Body of pancreas (tissue), 4 donors: ENCODE results near the gene ACOD1.

Experiments used
- POLR2A ChIP-seq, 3 donors: fragments of 450-650 bp; IDR thresholded peaks; one replicate each; pipeline ENCODE4 v1.6.1; 2016; ENCODE audit warnings: antibody characterized with exemption in 3 of 3, mild to moderate bottlenecking in 2 of 3
- TF ChIP-seq, protein P1 (sequence below), 7 experiments: fragments of 450-650 bp in 4 of 7; fragments of 200-600 bp in 3 of 7; sonication (generic) in 3 of 7; IDR thresholded peaks; one replicate each; pipeline ENCODE4 v1.5.1; 2016 to 2019; ENCODE audit warnings: antibody characterized with exemption in 7 of 7

GRCh38 chr13:76973920-76974617 lies 25.8 kb downstream of the ACOD1 start:
- TF ChIP-seq, protein P1, sequence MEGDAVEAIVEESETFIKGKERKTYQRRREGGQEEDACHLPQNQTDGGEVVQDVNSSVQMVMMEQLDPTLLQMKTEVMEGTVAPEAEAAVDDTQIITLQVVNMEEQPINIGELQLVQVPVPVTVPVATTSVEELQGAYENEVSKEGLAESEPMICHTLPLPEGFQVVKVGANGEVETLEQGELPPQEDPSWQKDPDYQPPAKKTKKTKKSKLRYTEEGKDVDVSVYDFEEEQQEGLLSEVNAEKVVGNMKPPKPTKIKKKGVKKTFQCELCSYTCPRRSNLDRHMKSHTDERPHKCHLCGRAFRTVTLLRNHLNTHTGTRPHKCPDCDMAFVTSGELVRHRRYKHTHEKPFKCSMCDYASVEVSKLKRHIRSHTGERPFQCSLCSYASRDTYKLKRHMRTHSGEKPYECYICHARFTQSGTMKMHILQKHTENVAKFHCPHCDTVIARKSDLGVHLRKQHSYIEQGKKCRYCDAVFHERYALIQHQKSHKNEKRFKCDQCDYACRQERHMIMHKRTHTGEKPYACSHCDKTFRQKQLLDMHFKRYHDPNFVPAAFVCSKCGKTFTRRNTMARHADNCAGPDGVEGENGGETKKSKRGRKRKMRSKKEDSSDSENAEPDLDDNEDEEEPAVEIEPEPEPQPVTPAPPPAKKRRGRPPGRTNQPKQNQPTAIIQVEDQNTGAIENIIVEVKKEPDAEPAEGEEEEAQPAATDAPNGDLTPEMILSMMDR (IDR thresholded peaks at IDR 0.05) = no peak
- no peak for TF ChIP-seq POLR2A (IDR thresholded peaks at IDR 0.05)
